Measurements from ENCODE around the gene KLC1. TPM values are rescaled to one million over a fixed set of nuclear protein-coding genes. Genes with fewer than 3 reads are reported as not detected.

KLC1 gene
- total and polyA plus RNA-seq, 4 donors = 22.9 to 131 (median 46.0) TPM

DNA sequence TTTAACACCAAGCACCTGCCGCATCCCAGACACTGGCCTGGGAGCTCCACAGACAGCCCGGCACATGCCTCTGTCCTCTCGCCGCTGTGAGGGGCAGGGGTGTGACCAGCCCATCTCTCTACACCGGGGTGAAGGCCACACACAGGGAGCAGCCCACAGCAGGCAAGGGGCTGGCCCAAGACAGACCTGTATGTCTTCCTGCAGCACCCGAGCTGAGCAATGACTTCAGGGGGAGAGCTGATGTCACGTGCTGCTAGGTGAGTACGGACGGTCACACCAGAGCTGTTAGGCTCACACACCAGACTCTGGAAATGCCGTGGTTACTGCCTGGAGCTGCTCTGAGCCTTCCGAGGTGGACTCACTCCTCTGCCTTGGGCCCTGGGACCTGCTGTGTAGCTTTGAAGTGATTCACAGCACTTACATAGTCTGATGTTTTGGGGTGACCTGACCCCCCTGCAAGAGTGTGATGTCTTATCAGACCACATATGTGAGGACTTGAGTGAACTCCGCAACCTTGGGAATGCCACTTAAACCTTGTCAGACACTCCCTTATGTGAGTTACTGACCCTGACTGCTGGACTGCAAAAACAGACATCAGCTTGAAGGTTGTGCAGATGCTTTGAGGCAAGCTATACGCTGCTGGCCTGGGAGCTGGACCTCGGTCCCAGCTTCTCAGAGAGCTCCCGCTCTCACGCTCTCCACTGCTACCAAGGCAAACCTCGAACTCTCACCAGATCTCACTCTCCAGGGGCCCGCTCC lies 84.5 kb downstream of the KLC1 start:
- 92% methylated on average over 18 of the region's 18 CpGs for WGBS
- Histone ChIP-seq H3K27ac (ENCODE audit: low read depth in 1 of 2, low read length in 2 of 2) (no peak overlapping the region), H3K27me3 (ENCODE audit: control insufficient read depth in 4 of 4, insufficient read depth in 4 of 4, low read length in 3 of 4) (no peaks in the 10 kb centered on the region), H3K9ac (ENCODE audit: low read depth in 1 of 2, low read length in 2 of 2) (no peak overlapping the region), H3K36me3 (ENCODE audit: control insufficient read depth in 4 of 4, insufficient read depth in 3 of 4, low read depth in 1 of 4, low read length in 3 of 4) (no peaks in the 10 kb centered on the region), H3K4me1 (ENCODE audit: control insufficient read depth in 4 of 4, insufficient read depth in 4 of 4, low read length in 3 of 4) (peaks cover 0 to 22% (median 8%) of the 10 kb centered on the region in 4 donors), H3K9me3 (ENCODE audit: control insufficient read depth in 4 of 4, low read length in 3 of 4) (no peaks in the 10 kb centered on the region), H3K4me3 (ENCODE audit: low read depth in 1 of 3, low read length in 3 of 3) (no peak overlapping the region)
- no peak for DNase-seq (ENCODE audit: low spot score)
- no peak for TF ChIP-seq HNF4G (IDR thresholded peaks at IDR 0.05)
- no peak for TF ChIP-seq FOXA1 (IDR thresholded peaks at IDR 0.05)
- TF ChIP-seq, protein P1, sequence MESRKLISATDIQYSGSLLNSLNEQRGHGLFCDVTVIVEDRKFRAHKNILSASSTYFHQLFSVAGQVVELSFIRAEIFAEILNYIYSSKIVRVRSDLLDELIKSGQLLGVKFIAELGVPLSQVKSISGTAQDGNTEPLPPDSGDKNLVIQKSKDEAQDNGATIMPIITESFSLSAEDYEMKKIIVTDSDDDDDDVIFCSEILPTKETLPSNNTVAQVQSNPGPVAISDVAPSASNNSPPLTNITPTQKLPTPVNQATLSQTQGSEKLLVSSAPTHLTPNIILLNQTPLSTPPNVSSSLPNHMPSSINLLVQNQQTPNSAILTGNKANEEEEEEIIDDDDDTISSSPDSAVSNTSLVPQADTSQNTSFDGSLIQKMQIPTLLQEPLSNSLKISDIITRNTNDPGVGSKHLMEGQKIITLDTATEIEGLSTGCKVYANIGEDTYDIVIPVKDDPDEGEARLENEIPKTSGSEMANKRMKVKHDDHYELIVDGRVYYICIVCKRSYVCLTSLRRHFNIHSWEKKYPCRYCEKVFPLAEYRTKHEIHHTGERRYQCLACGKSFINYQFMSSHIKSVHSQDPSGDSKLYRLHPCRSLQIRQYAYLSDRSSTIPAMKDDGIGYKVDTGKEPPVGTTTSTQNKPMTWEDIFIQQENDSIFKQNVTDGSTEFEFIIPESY (IDR thresholded peaks at IDR 0.05) = no peak
- no peak for TF ChIP-seq EGR1 (IDR thresholded peaks at IDR 0.05; ENCODE audit: low read depth in 2 of 2)
- no peak for TF ChIP-seq JUND (IDR thresholded peaks at IDR 0.05)
- TF ChIP-seq NR2F2 (IDR thresholded peaks at IDR 0.05) = no peak
- TF ChIP-seq RAD21 (IDR thresholded peaks at IDR 0.05) = no peak
- TF ChIP-seq FOXA2 (IDR thresholded peaks at IDR 0.05) = no peak

DNA sequence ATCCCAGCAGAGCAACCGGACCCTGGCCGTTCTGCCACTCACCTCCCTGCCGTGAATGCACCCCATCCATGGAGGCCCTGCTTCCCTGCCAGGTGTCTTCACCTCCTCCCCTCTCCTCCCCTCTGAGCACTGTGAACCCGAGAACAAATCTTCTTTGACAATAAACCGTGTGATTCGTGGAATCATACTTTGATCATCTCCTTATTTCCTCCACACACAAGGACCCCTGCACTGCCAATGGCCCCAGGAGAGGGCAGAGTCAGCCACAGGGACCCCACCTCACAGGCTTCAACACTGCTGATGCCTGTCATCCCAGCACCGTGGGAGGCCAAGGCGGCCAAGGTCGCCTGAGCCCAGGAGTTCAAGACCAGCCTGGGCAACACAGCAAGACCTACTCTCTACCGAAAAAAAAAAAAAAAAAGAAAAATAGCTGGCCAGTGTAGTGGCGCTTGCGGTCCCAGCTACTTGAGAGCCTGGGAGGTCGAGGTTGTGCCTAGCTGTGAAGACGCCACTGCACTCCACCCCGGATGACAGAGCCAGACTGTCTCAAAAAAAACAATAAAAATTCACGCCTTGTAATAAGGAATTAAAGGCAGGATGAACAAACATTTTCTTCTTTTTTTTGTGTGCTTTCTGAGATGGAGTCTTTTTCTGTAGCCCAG lies 85.2 kb downstream of the KLC1 start:
- Histone ChIP-seq H3K27me3 (ENCODE audit: control insufficient read depth in 4 of 4, insufficient read depth in 4 of 4, low read length in 3 of 4) (no peaks in the 10 kb centered on the region), H3K9ac (ENCODE audit: low read depth in 1 of 2, low read length in 2 of 2) (no peak overlapping the region), H3K27ac (ENCODE audit: low read depth in 1 of 2, low read length in 2 of 2) (no peak overlapping the region), H3K4me3 (ENCODE audit: low read depth in 1 of 3, low read length in 3 of 3) (no peak overlapping the region), H3K36me3 (ENCODE audit: control insufficient read depth in 4 of 4, insufficient read depth in 3 of 4, low read depth in 1 of 4, low read length in 3 of 4) (no peaks in the 10 kb centered on the region), H3K4me1 (ENCODE audit: control insufficient read depth in 4 of 4, insufficient read depth in 4 of 4, low read length in 3 of 4) (peaks cover 0 to 22% (median 8%) of the 10 kb centered on the region in 4 donors), H3K9me3 (ENCODE audit: control insufficient read depth in 4 of 4, low read length in 3 of 4) (no peaks in the 10 kb centered on the region)
- WGBS = 77% methylated on average over 16 of the region's 16 CpGs
- DNase-seq (ENCODE audit: low spot score) = no peak
- TF ChIP-seq RAD21 (IDR thresholded peaks at IDR 0.05) (no peak), HNF4G (IDR thresholded peaks at IDR 0.05) (no peak)
- TF ChIP-seq, protein P2, sequence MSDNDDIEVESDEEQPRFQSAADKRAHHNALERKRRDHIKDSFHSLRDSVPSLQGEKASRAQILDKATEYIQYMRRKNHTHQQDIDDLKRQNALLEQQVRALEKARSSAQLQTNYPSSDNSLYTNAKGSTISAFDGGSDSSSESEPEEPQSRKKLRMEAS (IDR thresholded peaks at IDR 0.05) = no peak
- TF ChIP-seq, protein P3, sequence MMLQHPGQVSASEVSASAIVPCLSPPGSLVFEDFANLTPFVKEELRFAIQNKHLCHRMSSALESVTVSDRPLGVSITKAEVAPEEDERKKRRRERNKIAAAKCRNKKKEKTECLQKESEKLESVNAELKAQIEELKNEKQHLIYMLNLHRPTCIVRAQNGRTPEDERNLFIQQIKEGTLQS (IDR thresholded peaks at IDR 0.05) = no peak

DNA sequence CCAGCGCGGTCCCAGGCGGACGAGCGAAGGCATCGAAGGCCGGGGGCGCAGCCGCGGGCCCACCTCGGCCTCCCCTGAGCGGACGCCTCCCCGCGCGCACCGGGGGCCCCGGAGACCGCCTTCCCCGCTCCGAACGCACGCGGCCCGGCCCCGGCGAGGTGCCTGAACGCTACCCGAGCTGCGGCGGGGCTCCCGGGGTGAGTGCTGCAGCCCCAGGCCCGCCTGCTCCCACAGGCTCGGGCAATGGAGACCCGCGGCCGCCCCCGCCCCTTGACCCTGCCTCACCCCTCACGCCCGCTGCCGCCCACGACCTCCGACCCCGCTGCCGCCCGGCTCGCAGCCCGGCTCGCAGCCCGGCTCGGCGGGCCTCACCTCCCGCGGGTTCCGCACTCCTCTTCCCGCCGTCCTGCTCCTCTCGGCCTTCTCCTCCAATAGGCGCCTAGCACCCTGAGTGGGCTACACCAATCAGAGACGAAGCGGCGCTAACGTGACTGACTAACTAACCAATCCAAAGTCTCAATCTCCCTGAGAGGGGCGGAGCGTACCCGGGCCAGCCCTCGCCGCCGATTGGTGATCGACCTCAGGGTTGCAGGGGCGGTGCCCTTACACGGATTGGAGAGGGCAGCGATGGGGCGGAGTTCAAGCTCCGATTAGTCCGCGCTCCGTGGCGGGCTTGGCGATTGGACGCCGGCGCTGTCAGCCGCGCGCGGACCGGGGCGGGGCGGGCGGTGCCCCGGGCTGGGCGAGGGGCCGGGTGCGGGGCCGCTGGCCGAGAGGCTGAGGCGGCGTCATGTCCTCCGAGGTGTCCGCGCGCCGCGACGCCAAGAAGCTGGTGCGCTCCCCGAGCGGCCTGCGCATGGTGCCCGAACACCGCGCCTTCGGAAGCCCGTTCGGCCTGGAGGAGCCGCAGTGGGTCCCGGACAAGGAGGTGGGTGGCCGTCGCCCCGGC lies 86.3 kb downstream of the KLC1 start, which contains the start of the genes XRCC3 and ZFYVE21:
XRCC3 (minus strand) TSS at position 400 of the 949 bp plus-strand sequence. CDS start 4,364 bp downstream, outside the sequence.
ZFYVE21 (plus strand) TSS at position 759 of the 949 bp plus-strand sequence; CDS start at position 791, 32 bp downstream.
- WGBS = 1% methylated on average over 121 of the region's 121 CpGs
- H3K4me1 ChIP-seq (ENCODE audit: control insufficient read depth in 4 of 4, insufficient read depth in 4 of 4, low read length in 3 of 4) = peaks cover 0 to 22% (median 8%) of the 10 kb centered on the region in 4 donors
- DNase-seq (ENCODE audit: low spot score) = peak; percentile 99

More for the DNA sequence above, 86.3 kb downstream of the KLC1 start, which contains the start of the genes XRCC3 and ZFYVE21:
- Histone ChIP-seq H3K4me3 (ENCODE audit: low read depth in 1 of 3, low read length in 3 of 3) (peak within 1 kb of the TSS; percentile 65 to 93 (median 78)), H3K9ac (ENCODE audit: low read depth in 1 of 2, low read length in 2 of 2) (peak within 1 kb of the TSS in 1 of 2 donors; percentile 66), H3K27me3 (ENCODE audit: control insufficient read depth in 4 of 4, insufficient read depth in 4 of 4, low read length in 3 of 4) (no peaks in the 10 kb centered on the region), H3K27ac (ENCODE audit: low read depth in 1 of 2, low read length in 2 of 2) (peak within 1 kb of the TSS in 1 of 2 donors; percentile 45), H3K36me3 (ENCODE audit: control insufficient read depth in 4 of 4, insufficient read depth in 3 of 4, low read depth in 1 of 4, low read length in 3 of 4) (peaks cover 0 to 2% (median 0%) of the 10 kb centered on the region in 4 donors), H3K9me3 (ENCODE audit: control insufficient read depth in 4 of 4, low read length in 3 of 4) (no peaks in the 10 kb centered on the region)
- peak; percentile 20 for TF ChIP-seq NR2F2 (IDR thresholded peaks at IDR 0.05)
- peak; percentile 98 for TF ChIP-seq SP1 (IDR thresholded peaks at IDR 0.05)
- TF ChIP-seq HNF4A (conservative IDR thresholded peaks at IDR 0.05) = peak in 1 of 2 donors; percentile 19
- TF ChIP-seq RAD21 (IDR thresholded peaks at IDR 0.05) = peak in 1 of 2 donors; percentile 19
- peak; percentile 8 to 36 for TF ChIP-seq RXRA (IDR thresholded peaks at IDR 0.05)
- TF ChIP-seq, protein P1 (IDR thresholded peaks at IDR 0.05) = no peak
- TF ChIP-seq FOXA1 (IDR thresholded peaks at IDR 0.05) = no peak
- TF ChIP-seq, protein P3 (IDR thresholded peaks at IDR 0.05) = no peak
- TF ChIP-seq, protein P4, sequence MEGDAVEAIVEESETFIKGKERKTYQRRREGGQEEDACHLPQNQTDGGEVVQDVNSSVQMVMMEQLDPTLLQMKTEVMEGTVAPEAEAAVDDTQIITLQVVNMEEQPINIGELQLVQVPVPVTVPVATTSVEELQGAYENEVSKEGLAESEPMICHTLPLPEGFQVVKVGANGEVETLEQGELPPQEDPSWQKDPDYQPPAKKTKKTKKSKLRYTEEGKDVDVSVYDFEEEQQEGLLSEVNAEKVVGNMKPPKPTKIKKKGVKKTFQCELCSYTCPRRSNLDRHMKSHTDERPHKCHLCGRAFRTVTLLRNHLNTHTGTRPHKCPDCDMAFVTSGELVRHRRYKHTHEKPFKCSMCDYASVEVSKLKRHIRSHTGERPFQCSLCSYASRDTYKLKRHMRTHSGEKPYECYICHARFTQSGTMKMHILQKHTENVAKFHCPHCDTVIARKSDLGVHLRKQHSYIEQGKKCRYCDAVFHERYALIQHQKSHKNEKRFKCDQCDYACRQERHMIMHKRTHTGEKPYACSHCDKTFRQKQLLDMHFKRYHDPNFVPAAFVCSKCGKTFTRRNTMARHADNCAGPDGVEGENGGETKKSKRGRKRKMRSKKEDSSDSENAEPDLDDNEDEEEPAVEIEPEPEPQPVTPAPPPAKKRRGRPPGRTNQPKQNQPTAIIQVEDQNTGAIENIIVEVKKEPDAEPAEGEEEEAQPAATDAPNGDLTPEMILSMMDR (IDR thresholded peaks at IDR 0.05; ENCODE audit: low read depth, low read length, missing input control) = no peak
- TF ChIP-seq TAF1 (conservative IDR thresholded peaks at IDR 0.05) = no peak

Measured in liver (tissue), 9 donors.